Measurements from ENCODE around the gene CUEDC1.

DNA sequence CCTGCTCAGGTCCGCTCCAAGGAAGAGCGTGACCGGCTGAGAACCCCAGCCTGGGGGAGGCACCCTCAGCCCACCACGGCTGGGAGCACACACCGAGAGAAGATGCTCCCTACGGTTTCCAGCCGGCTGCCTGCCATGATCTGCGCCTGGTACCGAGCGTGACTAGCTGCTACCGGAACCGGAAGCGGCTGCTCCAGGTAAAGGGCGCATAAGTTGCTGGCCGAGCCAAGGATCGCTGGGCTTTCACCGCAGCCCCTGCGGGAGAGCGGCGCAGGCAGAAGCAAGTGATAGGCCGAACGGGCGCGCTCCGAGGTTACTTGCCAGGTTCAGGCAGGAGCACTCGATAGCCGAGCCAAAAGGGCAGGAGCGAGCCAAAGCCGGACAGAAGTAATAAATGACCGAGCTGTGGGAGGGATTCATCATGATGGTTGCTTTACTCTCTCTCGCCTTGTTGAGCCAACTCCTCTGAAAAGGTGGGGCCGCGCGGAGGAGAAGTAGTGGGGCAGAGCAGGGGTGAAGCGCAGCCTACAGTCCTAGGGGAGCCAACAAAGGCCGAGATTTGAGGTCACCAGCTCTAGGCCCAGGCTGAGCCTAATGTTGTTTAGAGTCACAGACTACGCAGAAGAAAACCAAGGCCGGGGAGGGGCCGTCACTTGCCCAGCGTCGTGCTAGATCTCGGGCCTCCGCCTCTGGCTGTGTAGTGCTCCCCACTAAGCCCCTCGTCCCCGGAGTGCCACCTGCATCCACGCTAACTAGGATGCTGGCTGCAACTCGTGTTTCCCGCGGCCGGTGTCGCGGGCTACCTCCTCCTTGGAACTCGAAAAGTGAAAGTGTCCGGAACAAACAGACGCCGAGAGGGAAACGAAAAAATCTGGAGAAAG is 105.1 kb downstream of the CUEDC1 start, which contains the start of gene MRPS23:
- TF ChIP-seq JUN (IDR thresholded peaks at IDR 0.05) (peak; percentile 93 to 97; a peak in 4 of 5 replicates), JUNB (IDR thresholded peaks at IDR 0.05) (no peak), POLR2A (IDR thresholded peaks at IDR 0.05; ENCODE audit: low read length) (peak; percentile 84), EP300 (IDR thresholded peaks at IDR 0.05) (no peak)
- TF ChIP-seq, protein P1, sequence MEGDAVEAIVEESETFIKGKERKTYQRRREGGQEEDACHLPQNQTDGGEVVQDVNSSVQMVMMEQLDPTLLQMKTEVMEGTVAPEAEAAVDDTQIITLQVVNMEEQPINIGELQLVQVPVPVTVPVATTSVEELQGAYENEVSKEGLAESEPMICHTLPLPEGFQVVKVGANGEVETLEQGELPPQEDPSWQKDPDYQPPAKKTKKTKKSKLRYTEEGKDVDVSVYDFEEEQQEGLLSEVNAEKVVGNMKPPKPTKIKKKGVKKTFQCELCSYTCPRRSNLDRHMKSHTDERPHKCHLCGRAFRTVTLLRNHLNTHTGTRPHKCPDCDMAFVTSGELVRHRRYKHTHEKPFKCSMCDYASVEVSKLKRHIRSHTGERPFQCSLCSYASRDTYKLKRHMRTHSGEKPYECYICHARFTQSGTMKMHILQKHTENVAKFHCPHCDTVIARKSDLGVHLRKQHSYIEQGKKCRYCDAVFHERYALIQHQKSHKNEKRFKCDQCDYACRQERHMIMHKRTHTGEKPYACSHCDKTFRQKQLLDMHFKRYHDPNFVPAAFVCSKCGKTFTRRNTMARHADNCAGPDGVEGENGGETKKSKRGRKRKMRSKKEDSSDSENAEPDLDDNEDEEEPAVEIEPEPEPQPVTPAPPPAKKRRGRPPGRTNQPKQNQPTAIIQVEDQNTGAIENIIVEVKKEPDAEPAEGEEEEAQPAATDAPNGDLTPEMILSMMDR (IDR thresholded peaks at IDR 0.05), result no peak
